ENCODE measurements around the gene NTHL1.

NTHL1 gene

DNA sequence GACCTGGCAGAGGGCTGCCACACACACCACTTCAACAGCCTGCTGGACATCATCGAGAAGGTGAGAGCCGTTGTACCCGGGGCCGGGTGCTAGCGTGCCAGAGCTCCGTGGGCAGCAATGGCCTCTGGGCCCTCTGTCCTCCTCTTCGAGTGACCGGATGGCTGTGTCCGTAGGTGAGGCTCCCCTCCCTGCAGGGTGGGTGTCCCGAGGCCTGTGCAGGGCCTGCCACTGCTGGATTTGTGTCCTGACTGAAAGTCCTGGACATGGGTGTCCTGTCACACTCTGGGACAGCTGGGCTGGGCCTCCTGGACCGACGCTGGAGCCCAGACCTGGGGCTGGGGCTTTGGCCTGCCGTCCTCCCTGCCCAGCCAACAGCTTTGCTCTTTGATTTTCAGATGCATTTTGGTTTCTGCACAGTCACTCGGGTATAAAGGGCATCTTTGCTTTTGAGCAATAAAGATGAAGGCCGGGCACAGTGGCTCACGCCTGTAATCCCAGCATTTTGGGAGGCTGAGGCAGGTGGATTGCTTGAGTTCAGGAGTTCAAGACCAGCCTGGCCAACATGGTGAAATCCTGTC lies 16.8 kb upstream of the NTHL1 start:
- TF ChIP-seq, protein P1, sequence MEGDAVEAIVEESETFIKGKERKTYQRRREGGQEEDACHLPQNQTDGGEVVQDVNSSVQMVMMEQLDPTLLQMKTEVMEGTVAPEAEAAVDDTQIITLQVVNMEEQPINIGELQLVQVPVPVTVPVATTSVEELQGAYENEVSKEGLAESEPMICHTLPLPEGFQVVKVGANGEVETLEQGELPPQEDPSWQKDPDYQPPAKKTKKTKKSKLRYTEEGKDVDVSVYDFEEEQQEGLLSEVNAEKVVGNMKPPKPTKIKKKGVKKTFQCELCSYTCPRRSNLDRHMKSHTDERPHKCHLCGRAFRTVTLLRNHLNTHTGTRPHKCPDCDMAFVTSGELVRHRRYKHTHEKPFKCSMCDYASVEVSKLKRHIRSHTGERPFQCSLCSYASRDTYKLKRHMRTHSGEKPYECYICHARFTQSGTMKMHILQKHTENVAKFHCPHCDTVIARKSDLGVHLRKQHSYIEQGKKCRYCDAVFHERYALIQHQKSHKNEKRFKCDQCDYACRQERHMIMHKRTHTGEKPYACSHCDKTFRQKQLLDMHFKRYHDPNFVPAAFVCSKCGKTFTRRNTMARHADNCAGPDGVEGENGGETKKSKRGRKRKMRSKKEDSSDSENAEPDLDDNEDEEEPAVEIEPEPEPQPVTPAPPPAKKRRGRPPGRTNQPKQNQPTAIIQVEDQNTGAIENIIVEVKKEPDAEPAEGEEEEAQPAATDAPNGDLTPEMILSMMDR (IDR thresholded peaks at IDR 0.05; ENCODE audit: low read depth, low read length, missing control alignments): no peak
- no peak for DNase-seq
- H3K27me3 ChIP-seq (replicated peaks): no peaks in the 10 kb centered on the region
- peaks cover 52% of the 10 kb centered on the region for H3K36me3 ChIP-seq (replicated peaks)
- H3K27ac ChIP-seq: no peak overlapping the region
- H3K4me3 ChIP-seq (ENCODE audit: low read depth, low read length): no peak overlapping the region
- in situ Hi-C loops (cut with HindIII; ENCODE audit: low pct_ligation_motif_present, low sequenced_read_pairs): no loop called here

DNA sequence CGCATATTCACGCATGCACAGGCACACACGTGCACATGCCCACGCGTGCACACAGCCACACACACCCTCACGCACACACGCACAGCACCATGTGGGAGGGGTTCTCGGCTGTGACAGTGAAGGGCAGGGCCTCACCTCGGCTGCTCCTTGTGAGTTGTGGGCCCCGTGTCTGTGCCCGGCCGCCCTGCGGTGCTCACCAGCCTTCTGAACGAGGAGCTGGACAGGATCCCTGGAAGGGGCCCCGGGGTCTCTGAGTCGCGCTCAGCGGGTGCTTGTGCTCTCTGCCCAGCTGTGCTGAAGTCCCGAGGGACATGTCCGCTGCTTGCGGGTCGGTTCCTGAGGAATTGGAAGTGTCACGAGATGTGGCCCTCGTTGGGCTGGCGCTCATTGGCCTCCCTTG lies 16.2 kb upstream of the NTHL1 start:
- no peak overlapping the region for H3K27ac ChIP-seq
- no peak overlapping the region for H3K4me3 ChIP-seq (ENCODE audit: low read depth, low read length)
- H3K36me3 ChIP-seq (replicated peaks): peaks cover 48% of the 10 kb centered on the region
- TF ChIP-seq, protein P1 (IDR thresholded peaks at IDR 0.05; ENCODE audit: low read depth, low read length, missing control alignments): no peak
- in situ Hi-C loops (cut with HindIII; ENCODE audit: low pct_ligation_motif_present, low sequenced_read_pairs): no loop called here
- H3K27me3 ChIP-seq (replicated peaks): no peaks in the 10 kb centered on the region
- DNase-seq: no peak

DNA sequence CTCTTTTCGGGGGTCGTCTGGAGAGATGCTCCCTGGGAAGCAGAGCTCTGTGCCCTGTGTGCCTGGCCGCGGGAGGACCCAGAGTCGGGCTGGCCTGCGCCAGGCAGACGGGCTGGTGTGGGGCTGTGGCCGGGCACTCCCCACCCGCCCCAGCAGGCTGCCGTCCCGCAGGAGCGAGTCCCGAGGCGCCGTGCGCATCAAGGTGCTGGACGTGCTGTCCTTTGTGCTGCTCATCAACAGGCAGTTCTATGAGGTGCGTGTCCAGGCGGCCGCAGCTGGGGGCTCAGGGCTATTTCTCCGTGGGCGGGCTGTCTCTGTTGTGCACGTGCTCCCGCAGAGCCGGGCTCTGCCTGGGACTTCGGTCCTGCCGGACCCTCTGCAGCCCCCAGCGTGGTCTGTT lies 15.2 kb upstream of the NTHL1 start:
- no peaks in the 10 kb centered on the region for H3K27me3 ChIP-seq (replicated peaks)
- TF ChIP-seq, protein P1 (IDR thresholded peaks at IDR 0.05; ENCODE audit: low read depth, low read length, missing control alignments): no peak
- H3K36me3 ChIP-seq (replicated peaks): peaks cover 52% of the 10 kb centered on the region
- H3K4me3 ChIP-seq (ENCODE audit: low read depth, low read length): no peak overlapping the region
- DNase-seq: no peak
- H3K27ac ChIP-seq: no peak overlapping the region
- in situ Hi-C loops (cut with HindIII; ENCODE audit: low pct_ligation_motif_present, low sequenced_read_pairs): no loop called here

DNA sequence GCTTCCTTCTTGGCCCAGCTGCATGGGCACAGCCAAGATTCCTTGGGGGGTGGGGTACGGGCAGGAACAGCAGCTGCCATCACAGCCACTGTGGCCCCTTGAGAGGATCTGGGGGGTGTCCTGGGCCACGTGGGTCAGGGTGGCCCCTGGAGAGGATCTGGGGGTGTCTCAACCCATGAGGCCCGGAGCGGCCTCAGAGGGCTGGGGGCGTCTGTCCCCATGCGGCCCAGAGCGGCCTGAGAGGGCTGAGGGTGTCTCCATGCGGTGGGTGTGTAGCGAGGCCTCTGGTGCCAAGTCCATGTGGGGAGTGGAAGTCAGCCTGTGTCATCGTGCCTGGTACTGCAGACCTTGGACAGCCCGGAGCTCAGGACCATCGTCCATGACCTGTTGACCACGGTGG lies 13.9 kb upstream of the NTHL1 start:
- in situ Hi-C loops (cut with HindIII; ENCODE audit: low pct_ligation_motif_present, low sequenced_read_pairs): no loop called here
- H3K27me3 ChIP-seq (replicated peaks): no peaks in the 10 kb centered on the region
- TF ChIP-seq, protein P1 (IDR thresholded peaks at IDR 0.05; ENCODE audit: low read depth, low read length, missing control alignments): no peak
- H3K27ac ChIP-seq: no peak overlapping the region
- peaks cover 55% of the 10 kb centered on the region for H3K36me3 ChIP-seq (replicated peaks)
- no peak overlapping the region for H3K4me3 ChIP-seq (ENCODE audit: low read depth, low read length)
- DNase-seq: no peak

DNA sequence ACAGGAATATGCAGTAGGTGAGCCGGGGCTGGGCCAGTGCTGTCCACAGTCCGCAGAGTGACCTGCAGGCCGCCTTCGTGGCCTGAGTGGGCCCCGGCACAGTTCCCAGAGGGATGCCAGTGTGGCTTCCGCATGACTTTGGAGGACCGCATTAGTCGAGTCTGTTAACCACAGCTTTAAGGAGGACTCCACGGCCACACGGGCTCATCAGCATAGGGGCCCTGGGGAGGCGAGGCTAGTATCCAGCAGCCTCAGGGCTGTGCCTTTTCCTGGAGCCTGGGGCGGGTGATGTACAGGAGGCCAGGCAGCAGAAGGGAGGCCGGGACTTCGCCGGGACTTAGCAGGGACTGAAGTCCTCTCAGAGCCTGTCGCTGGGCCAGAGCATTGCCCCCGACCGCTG lies 13.4 kb upstream of the NTHL1 start:
- no peaks in the 10 kb centered on the region for H3K27me3 ChIP-seq (replicated peaks)
- H3K36me3 ChIP-seq (replicated peaks): peaks cover 53% of the 10 kb centered on the region
- no peak overlapping the region for H3K4me3 ChIP-seq (ENCODE audit: low read depth, low read length)
- in situ Hi-C loops (cut with HindIII; ENCODE audit: low pct_ligation_motif_present, low sequenced_read_pairs): no loop called here
- TF ChIP-seq, protein P1 (IDR thresholded peaks at IDR 0.05; ENCODE audit: low read depth, low read length, missing control alignments): no peak
- no peak overlapping the region for H3K27ac ChIP-seq
- no peak for DNase-seq

DNA sequence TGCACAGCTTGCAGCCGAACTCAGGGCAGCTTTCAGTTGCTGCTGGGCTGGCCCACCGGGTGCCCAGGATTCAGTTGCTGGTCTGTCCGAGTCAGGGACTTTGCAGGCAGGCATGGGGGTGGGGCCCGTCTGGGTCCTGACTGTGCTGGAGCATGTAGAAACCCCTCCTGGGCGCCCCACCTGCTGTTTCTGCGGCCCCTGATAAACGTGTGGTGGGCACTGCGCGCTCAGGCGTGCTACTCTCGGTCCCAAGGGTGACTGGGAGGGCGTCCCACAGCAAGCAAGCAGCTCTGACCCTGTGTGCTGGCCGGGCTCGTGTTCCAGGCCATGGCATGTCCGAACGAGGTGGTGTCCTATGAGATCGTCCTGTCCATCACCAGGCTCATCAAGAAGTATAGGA lies 12.7 kb upstream of the NTHL1 start:
- no peaks in the 10 kb centered on the region for H3K27me3 ChIP-seq (replicated peaks)
- H3K27ac ChIP-seq: no peak overlapping the region
- no peak overlapping the region for H3K4me3 ChIP-seq (ENCODE audit: low read depth, low read length)
- TF ChIP-seq, protein P1 (IDR thresholded peaks at IDR 0.05; ENCODE audit: low read depth, low read length, missing control alignments): no peak
- in situ Hi-C loops (cut with HindIII; ENCODE audit: low pct_ligation_motif_present, low sequenced_read_pairs): no loop called here
- H3K36me3 ChIP-seq (replicated peaks): peaks cover 47% of the 10 kb centered on the region
- no peak for DNase-seq

Measured in brain microvascular endothelial cell (primary cell).